GM18498 (cell line): Measurements from ENCODE around the gene PRKCD.

ENCODE experiments used
- ATAC-seq: cut with Tn5 transposase; IDR thresholded peaks from one replicate; pipeline ENCODE4 v1.9.1; 2021; ENCODE audit warnings: mild to moderate bottlenecking, moderate library complexity; ENCODE audit not compliant: unreplicated experiment

The PRKCD gene

DNA sequence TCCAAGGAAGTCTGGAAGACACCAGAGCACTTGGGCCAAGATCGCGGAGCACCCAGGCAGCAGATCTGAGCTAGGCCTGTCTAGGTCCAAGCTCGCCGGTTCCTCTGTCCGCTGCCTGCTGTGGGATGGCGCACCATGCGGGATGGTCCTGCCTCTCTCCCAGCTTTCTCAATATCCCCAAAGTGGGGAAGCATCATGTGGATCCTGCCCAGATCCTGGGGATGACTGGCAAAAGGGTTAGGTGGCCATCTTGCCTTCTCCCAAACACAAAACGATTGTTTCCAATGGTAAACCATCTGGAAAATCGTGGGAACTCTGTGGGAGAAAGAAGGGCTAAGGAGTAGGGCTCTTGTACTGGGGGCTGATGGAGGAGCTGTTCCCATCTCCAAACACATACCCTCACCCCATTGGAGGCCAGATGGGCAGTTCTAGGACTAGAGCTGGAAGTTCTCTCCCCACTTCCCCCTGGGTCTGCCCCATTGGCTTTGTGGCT is 8.9 kb downstream of the PRKCD start:
- no peak for ATAC-seq

DNA sequence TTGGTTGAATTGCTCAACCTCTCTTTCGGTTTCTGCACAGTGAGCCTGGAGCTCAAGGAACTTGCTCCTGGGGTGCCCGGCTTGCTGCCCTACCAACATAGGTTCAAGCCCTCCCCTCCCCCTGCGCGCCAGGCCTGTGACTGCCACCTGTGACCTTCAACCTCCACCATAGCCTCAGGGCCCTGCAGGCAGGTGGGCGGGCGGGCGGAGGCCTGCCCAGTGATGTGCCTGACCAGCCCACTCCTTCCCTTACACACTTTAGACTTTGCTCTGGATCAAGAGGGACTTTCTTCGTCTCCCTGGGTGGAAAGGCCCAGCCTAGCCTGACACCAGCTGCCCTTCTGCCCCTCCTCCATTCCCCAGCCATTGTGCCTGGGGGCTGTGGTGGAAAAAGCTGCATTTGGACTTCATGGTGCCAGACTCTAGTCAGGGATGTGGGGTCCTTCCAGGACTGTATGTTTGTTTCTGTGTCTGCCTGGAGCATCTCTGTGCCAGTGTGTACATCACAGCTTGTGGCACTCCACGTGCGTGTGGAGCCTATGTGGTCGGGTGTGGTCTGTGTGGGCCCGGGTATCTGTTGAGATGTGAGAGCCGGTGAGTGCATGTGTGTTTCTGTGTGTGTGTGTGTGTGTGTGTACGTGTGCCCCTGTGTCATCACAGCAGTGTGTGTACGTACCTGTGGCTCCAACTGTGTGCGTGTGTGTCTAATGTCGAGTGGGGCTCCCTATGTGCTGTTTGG is 9.5 kb downstream of the PRKCD start:
- ATAC-seq: peak; percentile 44

DNA sequence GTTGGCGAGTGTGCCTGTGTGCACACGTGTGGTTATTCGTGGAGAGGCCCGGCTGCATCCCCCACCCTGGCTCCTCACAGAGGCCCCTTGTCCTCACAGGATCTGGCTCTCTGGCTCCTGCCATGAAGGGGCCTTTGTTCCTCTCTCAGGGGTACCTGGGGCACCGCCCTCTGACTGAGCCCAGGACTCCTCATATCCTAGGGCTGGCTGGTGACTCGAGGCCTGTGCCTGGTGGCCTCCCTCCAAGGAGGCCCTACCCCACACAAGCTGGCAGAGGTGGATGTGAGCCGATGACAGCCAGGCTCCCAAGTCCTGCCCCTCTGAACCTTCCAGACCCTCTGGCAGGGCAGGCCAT is 10.0 kb downstream of the PRKCD start:
- ATAC-seq: no peak

DNA sequence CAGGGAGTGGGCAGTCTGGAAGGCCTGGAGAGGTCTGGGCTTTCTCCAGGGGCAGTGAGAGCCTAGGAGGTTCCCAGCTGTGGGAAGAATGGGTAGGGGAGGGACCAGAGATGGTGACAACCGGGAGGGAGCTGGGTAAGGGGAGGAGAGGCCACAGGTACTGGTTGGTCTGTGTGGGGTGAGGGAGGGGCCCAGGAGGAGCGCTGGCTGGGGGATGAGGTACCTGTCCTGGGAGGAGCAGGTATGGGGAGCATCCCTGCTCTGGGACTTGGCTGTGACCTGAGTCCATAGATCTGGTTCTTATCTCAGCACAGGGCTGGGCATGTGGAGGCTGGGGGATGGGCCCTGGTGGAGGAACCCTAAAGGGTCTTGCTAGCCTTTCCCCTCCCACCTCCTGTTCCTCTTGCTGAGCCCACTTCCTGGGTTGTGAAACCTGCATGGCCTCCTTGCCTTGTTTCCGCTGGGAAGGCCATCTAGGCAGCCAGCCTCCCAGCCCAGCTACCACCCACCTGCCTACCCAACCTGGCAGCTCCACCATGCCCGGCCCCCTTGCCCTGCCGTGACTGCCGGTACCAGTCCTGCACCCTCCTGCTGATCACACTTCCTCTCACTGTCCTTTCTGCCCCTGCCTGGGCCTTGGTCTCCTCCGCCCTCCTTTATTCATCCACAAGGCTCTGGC is 11.0 kb downstream of the PRKCD start:
- ATAC-seq: no peak

DNA sequence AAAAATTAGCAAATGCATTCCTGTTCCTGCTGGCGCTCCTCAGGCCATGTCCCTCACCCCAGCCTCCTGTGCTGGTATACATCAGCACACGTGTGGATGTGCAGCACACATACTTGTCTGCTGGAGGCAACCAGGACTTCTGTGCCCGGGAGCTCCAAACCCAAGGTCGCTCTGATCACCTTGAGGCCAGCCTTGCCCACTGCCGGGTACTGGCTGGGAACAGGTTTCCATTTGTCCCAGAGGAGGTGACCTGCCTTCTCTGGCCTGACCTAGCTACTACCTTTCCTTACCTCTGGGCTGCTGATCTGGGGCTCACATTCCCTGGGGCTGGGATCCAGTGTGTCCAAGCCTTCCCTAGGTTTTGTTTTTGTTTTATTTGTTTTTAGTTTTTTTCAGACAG is 12.1 kb downstream of the PRKCD start:
- no peak for ATAC-seq

DNA sequence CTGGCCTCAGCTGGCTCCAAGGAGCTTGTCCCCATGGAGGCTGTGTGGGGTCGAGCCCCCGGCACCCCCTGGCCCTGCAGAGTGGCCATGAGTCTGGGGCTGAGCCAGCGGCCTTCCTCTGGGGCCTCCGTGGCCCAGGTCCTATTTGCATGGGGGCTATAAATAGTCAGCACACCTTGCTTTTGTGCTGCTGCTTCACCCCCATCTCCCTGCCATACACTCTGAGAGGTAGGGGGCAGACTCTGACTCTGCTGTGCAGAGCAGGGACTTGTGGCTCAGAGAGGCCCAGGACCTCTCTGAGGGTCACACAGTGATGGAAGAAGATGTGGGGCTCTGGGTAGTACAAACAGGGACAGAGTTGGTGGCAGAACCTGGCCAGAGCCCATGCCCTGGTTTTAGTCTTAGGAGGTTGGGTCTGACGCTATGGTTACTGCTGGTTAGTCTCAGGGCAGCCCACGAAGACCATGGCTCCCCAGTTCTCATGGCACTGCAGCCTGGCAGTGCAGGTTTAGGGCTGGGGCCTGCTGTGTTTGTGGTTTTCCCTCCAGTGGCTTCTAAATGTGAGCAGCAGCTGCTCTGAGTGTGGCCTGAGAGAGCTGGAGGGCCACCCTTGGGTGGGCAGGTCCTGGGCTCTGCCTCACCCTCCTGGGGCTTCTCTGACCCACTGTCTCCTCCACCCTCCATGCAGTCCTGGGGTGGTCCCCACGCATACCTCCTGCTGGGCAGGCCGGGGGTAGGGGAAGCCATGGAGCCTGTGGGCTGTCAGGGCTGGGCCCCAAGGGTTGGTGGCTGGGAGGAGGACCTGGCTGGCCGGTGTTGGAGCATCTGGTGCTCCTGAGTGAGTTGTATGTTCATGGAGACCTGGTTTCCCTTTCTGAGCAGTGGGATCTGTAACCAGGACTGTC is 13.6 kb downstream of the PRKCD start:
- ATAC-seq: peak; percentile 67

DNA sequence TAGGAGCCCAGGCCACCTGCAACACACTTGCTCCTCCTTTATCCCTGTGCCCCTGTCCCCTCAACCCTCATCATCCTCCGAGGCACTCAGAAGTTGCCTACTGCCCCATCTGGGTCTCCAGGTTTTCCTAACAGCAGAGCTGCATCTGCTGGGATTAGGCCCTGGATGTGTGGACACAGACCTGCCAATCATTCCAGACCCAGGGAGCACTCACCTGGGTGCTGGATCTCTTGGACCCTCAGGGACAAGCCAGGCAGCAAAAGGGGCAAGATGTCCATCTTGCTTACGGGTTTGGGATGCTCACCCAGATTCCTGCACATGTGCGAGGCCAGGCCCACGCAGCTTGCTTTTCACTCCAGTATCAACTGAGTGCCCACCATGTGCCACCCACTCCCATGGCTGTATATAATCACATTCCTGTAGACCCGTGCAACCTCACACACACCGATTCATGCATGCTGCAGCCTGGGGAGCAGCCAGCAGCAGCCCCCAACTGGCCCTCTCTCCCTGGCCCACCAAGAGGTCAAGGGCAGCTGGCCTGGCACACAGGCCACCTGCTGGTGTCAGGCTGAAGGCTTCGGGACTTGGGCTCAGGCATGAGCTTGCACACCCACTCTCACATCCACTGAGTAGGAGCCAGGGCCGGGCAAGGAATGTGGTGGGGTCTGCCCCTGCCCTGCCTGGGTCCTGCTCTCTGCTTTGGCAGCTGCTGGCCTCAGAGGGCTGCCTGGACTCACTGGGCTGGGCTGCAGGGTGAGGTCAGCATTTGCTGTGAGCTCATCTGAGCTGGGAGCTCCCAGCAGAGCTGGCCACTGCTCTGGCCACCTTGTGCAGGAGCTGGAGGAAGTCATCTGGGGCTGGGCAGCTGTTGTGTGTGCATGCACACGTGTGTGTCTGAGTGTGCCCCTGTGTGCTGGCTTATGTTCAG is 14.9 kb downstream of the PRKCD start:
- no peak for ATAC-seq

DNA sequence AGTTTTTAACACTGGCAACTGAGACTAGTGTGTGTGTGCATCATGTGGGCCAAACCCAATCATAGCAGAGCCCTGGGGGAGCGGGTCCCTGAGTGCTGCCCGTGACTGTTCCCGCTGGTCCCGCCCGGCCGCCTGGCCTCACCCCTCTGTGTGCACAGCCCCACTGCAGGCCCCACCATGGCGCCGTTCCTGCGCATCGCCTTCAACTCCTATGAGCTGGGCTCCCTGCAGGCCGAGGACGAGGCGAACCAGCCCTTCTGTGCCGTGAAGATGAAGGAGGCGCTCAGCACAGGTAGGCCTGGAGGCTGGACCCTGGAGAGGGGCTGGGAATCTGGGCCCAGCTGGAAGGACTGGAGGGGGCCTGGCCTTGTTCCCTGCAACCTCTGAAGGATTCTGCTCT is 17.2 kb downstream of the PRKCD start:
- no peak for ATAC-seq

DNA sequence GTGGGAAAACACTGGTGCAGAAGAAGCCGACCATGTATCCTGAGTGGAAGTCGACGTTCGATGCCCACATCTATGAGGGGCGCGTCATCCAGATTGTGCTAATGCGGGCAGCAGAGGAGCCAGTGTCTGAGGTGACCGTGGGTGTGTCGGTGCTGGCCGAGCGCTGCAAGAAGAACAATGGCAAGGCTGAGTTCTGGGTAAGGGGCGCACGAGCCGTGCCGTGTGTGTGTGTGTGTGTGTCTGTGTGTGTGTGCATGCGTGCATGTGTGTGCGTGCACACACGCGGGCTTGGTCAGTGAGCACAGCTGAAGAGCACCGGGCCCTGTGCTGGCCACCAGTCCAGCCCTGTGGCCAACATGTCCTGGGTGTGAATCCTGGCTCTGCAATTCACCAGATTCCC is 18.6 kb downstream of the PRKCD start:
- no peak for ATAC-seq

DNA sequence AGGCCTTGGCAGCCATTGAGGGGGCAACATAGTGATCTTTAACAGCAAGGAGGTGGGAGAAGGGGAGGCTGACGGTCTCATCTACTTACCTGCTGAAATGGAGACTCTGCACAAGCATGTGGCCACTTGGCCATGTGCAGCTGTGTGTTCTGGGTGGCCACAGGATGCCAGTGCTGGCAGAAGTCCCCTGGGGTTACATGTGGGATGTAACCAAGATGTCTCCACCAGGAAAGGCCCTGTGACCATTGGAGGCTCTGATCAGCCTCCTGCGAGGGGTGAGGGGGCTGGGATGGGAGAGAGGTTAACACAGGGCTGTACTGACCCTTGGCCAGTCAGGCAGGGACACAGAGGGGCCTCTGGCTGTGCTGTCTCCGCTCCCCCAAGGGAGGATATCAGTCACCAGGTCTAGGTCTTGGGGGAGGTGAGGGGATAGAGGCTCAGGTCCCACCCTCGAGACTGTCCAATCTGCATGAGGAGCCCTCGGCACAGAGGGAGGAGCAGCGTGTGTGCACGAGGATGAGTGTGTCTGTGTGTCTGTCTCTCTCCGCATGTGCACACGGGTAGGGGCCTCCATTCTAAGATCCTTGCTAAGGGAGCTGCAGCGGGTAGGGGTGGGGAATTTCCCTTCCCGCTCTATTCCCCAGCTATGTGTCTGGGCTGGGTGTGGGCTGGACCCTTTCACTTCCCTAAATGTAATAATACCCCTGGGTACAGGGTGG is 19.5 kb downstream of the PRKCD start:
- peak; percentile 94 for ATAC-seq

DNA sequence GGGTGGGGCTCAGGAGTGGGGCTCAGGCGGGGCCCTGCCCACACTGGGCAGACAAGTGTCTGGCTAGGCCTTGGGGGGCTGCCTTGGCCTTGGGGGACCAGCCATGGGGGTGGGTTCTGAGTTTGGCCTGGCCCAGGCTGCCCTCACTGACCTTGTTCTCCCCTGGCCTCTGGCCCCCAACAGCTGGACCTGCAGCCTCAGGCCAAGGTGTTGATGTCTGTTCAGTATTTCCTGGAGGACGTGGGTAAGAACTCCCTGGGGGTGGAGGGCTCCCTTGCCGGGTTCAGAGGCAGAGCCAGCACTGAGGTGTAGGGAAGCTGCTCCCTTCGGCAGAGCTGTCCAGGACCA is 20.0 kb downstream of the PRKCD start:
- peak; percentile 19 for ATAC-seq

DNA sequence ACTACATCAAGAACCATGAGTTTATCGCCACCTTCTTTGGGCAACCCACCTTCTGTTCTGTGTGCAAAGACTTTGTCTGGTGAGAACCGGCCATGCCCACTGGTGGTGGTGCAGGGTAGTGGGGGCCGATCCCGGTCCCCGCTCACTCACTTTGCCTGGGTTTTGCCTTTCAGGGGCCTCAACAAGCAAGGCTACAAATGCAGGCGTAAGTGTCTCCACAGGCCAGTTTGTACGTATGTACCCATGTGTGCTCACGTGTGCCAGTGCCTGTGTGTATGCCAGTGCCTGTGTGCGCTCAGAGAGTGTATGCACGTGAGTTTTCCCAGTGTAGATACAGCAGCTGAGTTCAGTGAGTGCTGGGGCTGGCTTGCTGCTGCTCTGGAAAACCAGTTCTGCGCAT is 20.5 kb downstream of the PRKCD start:
- no peak for ATAC-seq

DNA sequence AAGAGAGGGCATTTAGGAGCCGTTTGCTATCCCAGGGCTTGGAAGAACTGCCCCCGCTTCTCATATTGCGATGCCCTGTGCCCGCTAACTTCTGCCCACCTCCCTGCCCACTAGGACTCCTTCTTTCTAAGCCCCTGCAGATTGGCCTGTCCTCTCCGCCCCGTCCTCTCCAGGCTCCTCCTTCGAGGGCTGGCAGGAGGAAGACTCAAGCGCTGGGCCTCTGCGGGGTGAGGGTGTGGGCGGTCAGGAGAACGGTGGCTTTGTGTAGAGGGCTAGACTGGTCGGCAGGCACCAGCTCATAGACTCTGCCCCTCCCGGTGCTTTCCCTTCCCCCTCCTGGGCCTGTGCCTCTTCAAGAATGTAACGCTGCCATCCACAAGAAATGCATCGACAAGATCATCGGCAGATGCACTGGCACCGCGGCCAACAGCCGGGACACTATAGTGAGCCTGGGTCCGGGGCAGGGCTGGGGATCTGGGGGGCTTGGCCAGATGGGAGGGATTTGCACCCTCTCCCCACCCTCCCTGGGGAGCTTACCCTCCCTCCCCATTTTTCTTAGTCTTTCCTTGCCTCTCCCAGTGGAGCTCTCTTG is 21.9 kb downstream of the PRKCD start:
- no peak for ATAC-seq

DNA sequence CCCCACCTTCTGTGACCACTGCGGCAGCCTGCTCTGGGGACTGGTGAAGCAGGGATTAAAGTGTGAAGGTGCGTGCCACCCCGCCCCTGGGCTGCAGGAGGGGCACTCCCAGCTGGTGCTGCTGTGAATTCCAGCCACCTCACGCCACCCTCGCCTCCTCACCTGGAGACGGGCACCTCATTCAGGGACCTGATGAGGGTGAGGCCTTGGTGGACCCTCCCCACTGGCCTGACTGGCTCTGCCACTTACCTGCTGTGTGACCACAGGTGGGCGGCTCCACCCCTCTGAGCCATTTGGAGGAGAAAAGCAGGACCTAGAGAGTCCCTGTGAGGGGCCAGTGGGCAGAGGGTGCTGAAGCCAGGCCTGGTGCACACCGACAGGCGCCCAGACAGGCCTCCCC is 22.5 kb downstream of the PRKCD start:
- ATAC-seq: no peak

DNA sequence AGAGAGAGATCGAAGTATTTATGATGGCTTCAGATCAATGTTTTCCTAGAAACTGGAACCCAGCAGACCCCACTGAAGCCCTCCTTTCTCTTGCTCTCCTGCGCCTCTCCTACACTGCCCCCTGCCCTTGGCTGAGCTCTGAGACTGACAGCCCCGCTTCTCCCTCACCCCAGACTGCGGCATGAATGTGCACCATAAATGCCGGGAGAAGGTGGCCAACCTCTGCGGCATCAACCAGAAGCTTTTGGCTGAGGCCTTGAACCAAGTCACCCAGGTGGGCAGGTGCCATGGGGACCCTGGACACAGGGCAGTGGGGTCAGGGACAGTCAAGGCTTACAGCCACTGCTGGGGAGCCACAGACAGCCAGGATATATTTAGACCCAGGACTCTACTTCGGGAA is 23.7 kb downstream of the PRKCD start:
- no peak for ATAC-seq

DNA sequence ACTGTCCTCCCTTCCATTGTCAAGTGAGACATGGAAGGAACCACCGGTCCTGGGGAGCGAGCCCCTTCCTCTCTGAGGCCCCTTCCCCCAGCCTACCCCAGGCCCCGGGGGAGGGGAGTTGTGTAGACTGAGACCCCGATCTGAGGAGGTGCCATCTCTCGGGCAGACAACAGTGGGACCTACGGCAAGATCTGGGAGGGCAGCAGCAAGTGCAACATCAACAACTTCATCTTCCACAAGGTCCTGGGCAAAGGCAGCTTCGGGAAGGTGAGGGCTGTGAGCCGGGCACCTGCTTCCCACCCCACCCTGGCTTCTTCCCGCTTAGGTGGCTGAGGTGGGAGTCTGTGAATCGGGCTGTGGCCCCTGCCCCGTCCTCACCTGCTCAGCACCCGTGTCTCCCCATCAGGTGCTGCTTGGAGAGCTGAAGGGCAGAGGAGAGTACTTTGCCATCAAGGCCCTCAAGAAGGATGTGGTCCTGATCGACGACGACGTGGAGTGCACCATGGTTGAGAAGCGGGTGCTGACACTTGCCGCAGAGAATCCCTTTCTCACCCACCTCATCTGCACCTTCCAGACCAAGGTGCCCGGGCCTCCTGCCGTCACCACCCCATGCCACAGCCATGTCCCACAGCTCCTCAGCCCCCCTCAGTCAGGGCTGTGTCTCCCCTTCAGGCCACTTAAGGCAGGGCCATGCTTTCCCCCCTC is 24.9 kb downstream of the PRKCD start:
- no peak for ATAC-seq

DNA sequence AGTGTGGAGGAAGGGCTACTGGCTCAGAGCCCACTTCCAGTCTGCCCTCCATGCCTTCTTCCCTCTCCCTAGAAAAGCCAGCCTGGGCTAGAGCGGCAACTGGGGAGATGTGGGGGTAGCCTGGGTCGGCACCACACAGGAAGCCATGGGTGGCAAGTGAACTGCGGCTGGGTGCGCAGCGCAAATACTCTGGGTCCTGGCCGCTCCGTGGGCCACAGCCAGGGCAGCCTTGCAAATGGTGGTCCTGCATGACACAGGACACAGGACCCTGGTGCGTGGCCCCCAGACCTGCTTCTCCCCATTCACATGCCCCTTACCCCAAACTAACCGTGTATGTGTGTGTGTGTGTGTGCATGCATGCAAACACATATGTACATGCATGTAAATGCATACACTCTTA is 25.7 kb downstream of the PRKCD start:
- ATAC-seq: no peak

DNA sequence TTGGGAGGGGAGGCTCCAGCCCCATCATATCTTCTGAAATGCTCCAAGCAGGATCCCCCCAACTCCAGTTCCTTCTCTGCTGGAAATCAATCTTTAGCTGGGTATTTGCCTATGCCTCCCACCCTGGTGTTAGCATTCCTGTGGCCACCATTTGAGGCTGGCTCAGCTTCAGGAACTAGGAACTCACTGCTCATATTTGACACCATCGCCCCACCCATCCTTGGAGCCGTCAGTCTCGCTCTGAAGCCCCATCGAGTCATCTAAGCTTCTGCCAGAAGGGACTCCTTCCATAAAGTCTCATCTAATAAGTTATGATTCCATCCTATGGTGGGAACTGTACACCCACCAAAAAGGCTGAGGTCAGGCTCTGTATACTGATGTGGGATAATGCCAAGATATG is 26.4 kb downstream of the PRKCD start:
- ATAC-seq: no peak

DNA sequence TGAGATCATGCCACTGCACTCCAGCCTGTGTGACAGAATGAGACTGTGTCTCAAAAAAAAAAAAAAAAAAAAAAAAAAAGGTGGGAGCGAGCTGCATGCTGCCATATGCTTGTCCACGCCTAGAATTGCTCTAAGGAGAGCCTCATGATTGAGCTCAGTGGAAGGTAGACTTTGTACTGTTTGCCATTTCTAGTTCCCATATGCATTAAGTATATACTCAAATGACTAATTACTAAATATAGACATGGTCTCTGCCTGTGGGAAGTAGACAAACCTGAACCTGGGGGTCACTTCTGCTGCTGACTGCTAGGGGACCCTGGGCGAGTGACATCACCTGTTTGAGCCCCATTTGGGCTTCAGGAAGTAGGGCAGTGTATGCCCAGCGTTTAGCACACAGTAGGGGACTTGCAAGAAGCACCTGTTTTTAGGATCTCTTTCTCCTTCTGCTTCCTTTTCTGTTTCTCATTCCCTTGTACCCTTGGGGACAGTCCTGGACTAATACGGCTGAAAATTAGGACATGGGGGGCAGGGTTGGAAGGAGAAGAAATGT is 27.2 kb downstream of the PRKCD start:
- ATAC-seq: no peak
